Globus pallidus (tissue), 1 donor: ENCODE data around the gene CWC27.
A peak's percentile ranks its signal among the peaks of the same experiment; 100 is the strongest.
"Not testable (repeated sequence)": the region's sequence is repeated elsewhere in the genome, so short reads cannot be mapped to it uniquely, and the experiment has no call there.

Experiments used
- DNase-seq: peaks from one replicate; pipeline ENCODE4 v3.0.0-alpha.2; 2015; ENCODE audit warnings: low spot score

Gene CWC27

GRCh38 chr5:64923151-64923685, 154.5 kb downstream of the CWC27 start:
- DNase-seq = no peak

DNA sequence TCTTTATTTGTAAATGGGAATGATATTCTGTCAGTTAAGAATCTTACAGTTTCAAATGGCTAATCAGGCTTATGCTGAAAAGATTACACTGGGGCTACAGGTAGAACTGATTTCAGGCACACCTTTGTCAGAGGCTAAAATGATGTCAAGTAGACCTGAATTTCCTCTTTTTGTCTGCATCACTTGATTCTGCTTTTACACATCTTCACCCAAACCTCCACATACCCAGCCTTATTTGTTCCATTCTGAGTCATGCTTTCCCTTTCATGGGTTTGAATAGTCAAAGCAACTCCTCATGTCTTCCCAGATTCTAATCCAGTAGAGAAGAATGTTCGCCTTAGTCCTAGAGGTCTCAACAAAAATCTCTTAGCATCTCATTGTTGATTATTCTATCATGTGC, 156.4 kb downstream of the CWC27 start:
- DNase-seq = no peak

DNA sequence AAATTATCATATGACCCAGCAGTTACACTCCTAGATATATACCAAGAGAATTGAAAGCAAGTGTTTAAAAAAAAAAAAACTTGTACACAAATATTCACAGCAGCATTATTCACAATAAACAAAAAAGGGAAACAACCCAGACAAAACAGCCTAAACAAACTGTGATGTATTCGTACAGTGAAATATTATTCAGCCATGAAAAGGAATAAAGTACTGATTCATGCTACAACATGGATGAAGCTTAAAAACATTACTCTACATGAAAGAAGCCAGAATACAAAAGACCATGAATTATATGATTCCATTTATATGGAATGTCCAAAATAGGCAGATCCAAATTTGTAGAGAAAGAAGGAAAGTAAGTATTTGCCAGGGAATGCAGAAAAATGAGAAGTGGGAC, 161.1 kb downstream of the CWC27 start:
- no peak for DNase-seq

DNA sequence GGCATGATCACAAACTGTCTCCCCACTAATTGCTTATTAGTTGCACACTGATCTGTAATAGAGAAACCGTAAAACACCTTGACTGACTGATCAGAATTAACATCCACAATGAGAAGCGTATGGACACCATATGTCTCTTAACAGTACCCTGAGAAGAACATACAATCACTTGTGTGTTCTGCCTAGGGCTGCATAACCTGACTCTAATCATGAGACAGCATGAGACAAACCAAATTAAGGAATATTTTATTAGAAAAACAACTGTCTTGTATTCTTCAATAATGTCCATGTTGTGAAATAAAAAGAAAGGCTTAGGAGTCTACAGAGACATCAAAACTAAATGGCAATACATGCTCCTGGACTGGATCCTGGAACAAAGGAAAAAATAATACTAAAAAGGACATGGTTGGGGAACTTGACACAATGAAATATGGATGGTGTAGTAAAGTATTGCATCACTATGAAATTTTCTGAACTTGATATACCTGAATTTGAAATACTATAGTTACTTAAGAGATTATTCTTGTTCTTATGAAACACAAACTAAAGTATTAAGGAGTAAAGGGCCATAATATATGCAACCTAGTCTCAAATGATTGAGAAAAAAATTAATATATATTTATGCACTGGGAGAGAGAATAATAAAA, 162.1 kb downstream of the CWC27 start:
- DNase-seq = no peak

DNA sequence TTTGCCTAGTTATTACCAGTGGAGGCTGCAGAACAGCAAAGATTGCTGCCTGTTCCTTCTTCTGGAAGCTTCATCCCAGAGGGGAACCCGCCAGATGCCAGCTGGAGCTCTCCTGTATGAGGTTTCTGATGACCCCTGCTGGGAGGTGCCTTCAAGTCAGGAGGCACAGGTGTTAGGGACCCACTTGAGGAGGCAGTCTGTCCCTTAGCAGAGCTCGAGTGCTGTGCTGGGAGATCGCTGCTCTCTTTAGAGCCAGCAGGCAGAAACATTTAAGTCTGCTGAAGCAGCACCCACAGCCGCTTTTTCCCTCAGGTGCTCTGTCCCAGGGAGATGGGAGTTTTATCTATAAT, 170.7 kb downstream of the CWC27 start:
- not testable (repeated sequence) for DNase-seq

DNA sequence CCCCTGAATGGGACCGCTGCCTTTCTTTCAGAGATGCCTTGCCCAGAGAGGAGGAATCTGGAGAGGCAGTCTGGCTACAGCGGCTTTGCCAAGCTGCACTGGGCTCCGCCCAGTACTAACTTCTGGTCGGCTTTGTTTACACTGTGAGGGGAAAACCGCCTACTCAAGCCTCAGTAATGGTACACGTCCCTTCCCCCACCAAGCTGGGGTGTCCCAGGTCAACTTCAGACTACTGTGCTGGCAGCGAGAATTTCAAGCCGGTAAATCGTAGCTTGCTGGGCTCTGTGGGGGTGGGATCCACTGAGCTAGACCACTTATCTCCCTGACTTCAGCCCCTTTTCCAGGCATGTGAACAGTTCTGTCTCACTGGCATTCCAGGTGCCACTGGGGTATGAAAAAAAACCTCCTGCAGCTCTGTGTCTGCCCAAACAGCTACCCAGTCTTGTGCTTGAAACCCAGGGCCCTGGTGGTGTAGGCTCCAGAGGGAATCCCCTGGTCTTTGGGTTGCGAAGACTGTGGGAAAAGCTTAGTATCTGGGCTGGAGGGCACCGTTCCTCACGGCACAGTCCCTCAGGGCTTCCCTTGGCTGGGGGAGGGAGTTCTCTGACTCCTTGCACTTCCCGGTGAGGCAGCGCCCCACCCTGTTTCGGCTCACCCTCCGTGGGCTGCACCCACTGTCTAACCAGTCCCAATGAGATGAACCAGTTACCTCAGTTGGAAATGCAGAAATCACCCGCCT, 171.2 kb downstream of the CWC27 start:
- no peak for DNase-seq

DNA sequence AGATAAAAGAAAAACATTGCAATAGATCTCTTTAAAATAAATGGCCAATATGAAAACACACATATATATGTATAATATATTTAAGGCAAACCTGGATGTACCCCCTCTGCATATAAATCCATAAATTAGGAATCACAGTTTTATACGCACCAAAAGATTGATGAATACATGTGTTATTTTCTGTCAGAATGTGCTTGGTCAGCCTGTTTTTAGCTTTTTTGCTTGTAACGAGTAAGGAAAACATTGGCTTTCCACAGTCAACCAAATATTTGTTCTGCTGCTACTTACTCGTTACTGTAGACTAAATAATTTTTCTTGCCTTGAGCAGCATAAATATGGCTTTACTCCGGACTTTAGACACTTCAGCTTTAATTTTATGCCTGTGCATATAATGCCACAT, 173.7 kb downstream of the CWC27 start:
- DNase-seq = no peak

GRCh38 chr5:64944868-64945267, 176.1 kb downstream of the CWC27 start:
- no peak for DNase-seq

- DNase-seq = no peak
Observed at GRCh38 chr5:64947031-64947430, 178.3 kb downstream of the CWC27 start.

DNA sequence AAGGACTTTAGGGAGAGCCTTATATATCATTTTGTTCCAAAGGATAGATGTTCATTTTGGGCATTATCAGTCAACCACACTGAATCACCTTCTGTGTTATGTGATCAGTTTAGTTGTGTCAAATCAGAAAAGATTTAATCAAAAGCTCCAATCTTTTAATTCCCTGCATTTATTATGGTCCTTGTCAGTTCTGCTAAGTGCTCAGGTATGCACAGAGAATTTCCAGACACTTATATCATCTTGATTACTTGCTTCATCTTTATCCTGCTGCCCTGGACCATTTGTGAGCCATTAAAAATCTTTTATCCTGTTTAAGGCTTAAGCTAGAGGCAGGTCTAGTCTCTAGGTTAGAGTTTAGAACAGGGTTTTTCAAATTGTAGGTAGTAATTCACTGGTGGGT, 179.1 kb downstream of the CWC27 start:
- DNase-seq = no peak

- no peak for DNase-seq
Observed at GRCh38 chr5:64949331-64949730, 180.6 kb downstream of the CWC27 start.

GRCh38 chr5:64952951-64953673, 184.4 kb downstream of the CWC27 start:
- no peak for DNase-seq

DNA sequence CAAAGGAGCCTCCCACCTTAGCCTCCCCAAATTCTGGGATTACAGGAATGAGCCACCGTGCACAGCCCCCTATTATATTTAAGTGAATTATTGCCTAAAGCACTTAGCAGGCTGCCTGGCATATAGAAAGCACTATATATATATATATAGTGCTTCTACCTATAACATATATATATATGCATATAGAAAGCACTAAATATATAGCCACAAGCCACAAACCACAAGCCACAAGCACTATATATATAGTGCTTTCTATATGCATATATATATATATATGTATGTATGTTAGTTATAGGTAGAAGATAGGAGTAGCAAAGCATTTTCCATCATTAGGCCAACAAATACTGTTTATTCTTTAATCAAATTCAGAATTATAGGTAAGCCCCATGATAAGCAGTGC, 185.8 kb downstream of the CWC27 start:
- DNase-seq = no peak

GRCh38 chr5:64958757-64959391, 190.1 kb downstream of the CWC27 start:
- peak; percentile 7 for DNase-seq

DNA sequence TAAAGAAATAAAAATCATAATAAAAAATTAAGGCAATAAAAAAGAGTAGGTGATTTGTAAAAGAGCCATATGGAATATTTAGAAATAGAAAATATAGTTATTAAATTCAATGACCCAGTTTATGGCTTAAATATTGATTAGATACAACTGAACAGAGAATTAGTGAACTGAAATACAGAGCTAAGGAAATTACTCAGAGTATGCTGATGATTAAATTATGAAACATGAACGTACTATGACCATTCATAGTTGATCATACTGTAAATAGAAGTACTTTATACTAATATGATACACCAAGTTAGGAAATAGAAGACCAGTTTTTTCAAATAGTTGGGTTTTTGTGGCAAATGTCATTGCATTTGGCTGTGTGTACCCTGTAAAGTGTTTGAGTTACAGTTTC, 194.5 kb downstream of the CWC27 start:
- no peak for DNase-seq

- DNase-seq = no peak
Observed at GRCh38 chr5:64968591-64969110, 199.9 kb downstream of the CWC27 start.

DNA sequence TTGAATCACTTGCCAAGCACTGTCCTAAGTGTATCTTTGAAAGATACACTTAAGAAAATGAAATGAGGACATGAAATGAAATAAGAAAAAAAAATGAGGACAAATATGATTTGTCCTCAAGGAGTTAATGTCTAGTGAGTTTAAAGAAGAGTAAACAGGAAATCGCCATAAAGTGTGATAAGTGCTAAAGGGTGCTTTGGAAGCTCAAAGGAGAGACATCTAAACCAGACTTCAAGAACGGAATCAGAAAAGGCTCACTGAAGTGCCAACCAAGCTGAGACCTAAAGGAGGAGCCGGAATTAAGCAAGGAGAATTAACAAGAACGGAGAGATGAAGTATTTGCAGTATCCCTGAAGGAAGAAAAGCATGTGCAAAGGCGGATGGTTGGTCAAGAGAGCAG, 200.8 kb downstream of the CWC27 start:
- DNase-seq = no peak

- DNase-seq = no peak
Observed at GRCh38 chr5:64971513-64971912, 202.8 kb downstream of the CWC27 start.

DNA sequence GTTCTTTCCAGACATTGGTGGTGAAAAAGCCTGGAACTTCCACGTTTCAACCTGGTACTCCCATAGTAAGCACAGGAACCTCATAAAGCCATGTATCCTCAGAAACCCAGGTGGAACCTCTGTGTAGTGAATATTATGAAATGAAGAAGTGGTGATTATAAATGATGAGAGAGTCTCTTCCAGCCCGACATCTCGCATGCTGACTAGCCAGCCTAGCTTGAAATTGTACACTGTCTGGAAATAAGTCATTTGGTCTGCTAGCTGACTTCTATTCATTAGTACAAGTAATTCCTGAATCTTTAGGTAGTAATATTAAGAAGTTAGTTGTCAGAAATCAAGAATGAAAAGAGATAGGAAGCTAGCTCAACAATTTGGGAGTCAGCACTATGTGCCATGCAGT, 203.3 kb downstream of the CWC27 start:
- no peak for DNase-seq

DNA sequence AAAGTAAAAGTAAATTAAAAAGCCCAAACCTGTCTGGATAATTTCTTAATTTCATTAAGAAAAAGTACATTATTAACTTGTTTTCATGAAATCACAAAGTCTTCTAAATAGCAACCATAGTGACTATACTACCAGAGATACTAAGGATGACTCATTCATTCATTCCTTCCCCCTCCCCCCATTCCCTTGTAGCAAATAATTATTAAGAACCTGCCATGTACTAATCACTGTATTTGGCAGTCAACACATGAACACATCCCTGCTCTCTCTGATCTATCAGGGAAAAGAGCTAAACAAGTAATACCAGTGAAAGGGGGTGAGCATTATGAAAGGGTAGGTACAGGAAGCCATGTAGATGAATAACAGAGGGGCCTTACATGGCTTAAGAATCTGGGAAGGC, 203.9 kb downstream of the CWC27 start:
- no peak for DNase-seq

- no peak for DNase-seq
Observed at GRCh38 chr5:64973215-64973614, 204.5 kb downstream of the CWC27 start.

GRCh38 chr5:64977779-64978178, 209.0 kb downstream of the CWC27 start:
- no peak for DNase-seq
